Measurements from ENCODE around the gene WFDC2. TPM values are rescaled to one million over a fixed set of nuclear protein-coding genes. Genes with fewer than 3 reads are reported as not detected.

WFDC2 gene
- total and polyA plus RNA-seq, 2 of the 8 experiments (the other 6 are each of a cell fraction or from before 2014, with no cell fraction given) = 77.9 to 137 TPM

- Histone ChIP-seq H2BK120ac (replicated peaks; ENCODE audit: low read depth, low read length) (no peak overlapping the region), H3K79me2 (ENCODE audit: control insufficient read depth in 1 of 2, insufficient read depth in 2 of 2, low read length in 2 of 2) (no peaks in the 10 kb centered on the region), H3K79me1 (ENCODE audit: low read depth, low read length) (no peaks in the 10 kb centered on the region), H3K27ac (ENCODE audit: low read depth, low read length) (no peak overlapping the region), H3K4me2 (ENCODE audit: insufficient read depth in 1 of 2, low read depth in 2 of 2, low read length in 2 of 2) (no peak overlapping the region), H3K18ac (ENCODE audit: extremely low read depth, low read length) (no peak overlapping the region), H2BK12ac (ENCODE audit: low read depth, low read length) (no peak overlapping the region), H3K23ac (ENCODE audit: insufficient read length) (no peak overlapping the region), H2AK5ac (ENCODE audit: low read depth, low read length) (no peak overlapping the region), H4K91ac (replicated peaks; ENCODE audit: insufficient read length, low read length) (no peak overlapping the region), H3K4me1 (replicated peaks in 1 of 4; ENCODE audit: control insufficient read depth in 3 of 4, insufficient read depth in 4 of 4, low read length in 3 of 4) (0 out of 7 replicates have a peak, but pooled peaks cover 0 to 3% (median 0%) of the 10 kb centered on the region in 4 experiments), H3K9ac (replicated peaks in 1 of 4; ENCODE audit: extremely low read depth in 1 of 4, low read depth in 3 of 4, low read length in 3 of 4) (no peak overlapping the region), H2BK15ac (ENCODE audit: low read length) (no peak overlapping the region), H3K56ac (replicated peaks; ENCODE audit: insufficient read length, low read depth, low read length) (no peak overlapping the region), H4K20me1 (replicated peaks in 1 of 2; ENCODE audit: control insufficient read depth in 1 of 2, insufficient read depth in 2 of 2, low read length in 2 of 2) (no peaks in the 10 kb centered on the region), H3K14ac (ENCODE audit: insufficient read length) (no peak overlapping the region), H3K36me3 (ENCODE audit: control insufficient read depth in 2 of 4, insufficient read depth in 4 of 4, low read length in 3 of 4) (no peaks in the 10 kb centered on the region), H3K27me3 (replicated peaks in 1 of 4; ENCODE audit: control insufficient read depth in 3 of 4, extremely low read depth in 1 of 4, insufficient read depth in 3 of 4, low read length in 3 of 4) (no peaks in the 10 kb centered on the region), H2BK5ac (ENCODE audit: low read depth, low read length) (no peak overlapping the region), H3K4me3 (ENCODE audit: extremely low read depth in 1 of 4, insufficient read depth in 2 of 4, low read depth in 3 of 4, low read length in 4 of 4) (no peak overlapping the region), H4K5ac (ENCODE audit: insufficient read length, low read depth, low read length) (no peak overlapping the region), H4K8ac (ENCODE audit: extremely low read depth, insufficient read depth, low read length) (no peak overlapping the region), H2BK20ac (ENCODE audit: low read length) (no peak overlapping the region), H3K9me3 (ENCODE audit: insufficient read depth in 2 of 2, low read depth in 1 of 2, low read length in 1 of 2) (no peaks in the 10 kb centered on the region), H3K23me2 (ENCODE audit: low read depth, low read length) (no peaks in the 10 kb centered on the region), H2AFZ (ENCODE audit: low read length) (no peak overlapping the region), H3K4ac (replicated peaks; ENCODE audit: insufficient read length, low read depth, low read length) (no peak overlapping the region)
- DNase-seq (ENCODE audit: low read depth in 1 of 2, low spot score in 2 of 2) = no peak
- POLR2A ChIA-PET (ENCODE audit: partially characterized antibody) = interaction anchor here (0.6 kb wide), 1 partner anchor 90 kb away, joined by 3 read pairs; no protein-coding TSS in a partner anchor
- CTCF ChIA-PET (ENCODE audit: partially characterized antibody) = interaction anchor here (1.0 kb wide), 1 partner anchor 173 kb away, joined by 3 read pairs; no protein-coding TSS in a partner anchor
- no peak for FAIRE-seq
- WGBS, 2 experiments (ENCODE audit: extremely low coverage in 1 of 2, insufficient coverage in 1 of 2, insufficient read length in 1 of 2, insufficient replicate concordance in 2 of 2, low coverage in 1 of 2, low lambda C conversion rate in 2 of 2, missing lambda C conversion rate in 1 of 2) = 85% methylated on average over 1 of the region's 1 CpG; no CpG with 5 or more reads in 1 of the 2 experiments
- TF ChIP-seq MAFK (IDR thresholded peaks at IDR 0.05; ENCODE audit: low read depth, low read length) (no peak), NANOG (IDR thresholded peaks at IDR 0.05; ENCODE audit: insufficient read depth, low read depth, low read length, poor library complexity, severe bottlenecking) (no peak), SUZ12 (IDR thresholded peaks at IDR 0.05; ENCODE audit: low read length) (no peak), CHD1 (IDR thresholded peaks at IDR 0.05; ENCODE audit: low read depth, low read length) (no peak), YY1 (IDR thresholded peaks at IDR 0.05; ENCODE audit: low read depth, low read length) (no peak), POLR2AphosphoS5 (IDR thresholded peaks at IDR 0.05; ENCODE audit: low read depth, low read length) (no peak), GABPA (IDR thresholded peaks at IDR 0.05; ENCODE audit: borderline replicate concordance, insufficient read depth, low read length) (no peak), E2F6 (IDR thresholded peaks at IDR 0.05) (no peak), SRF (IDR thresholded peaks at IDR 0.05; ENCODE audit: low read depth, low read length) (no peak), NRF1 (IDR thresholded peaks at IDR 0.05; ENCODE audit: low read depth, low read length) (no peak), ATF3 (IDR thresholded peaks at IDR 0.05; ENCODE audit: insufficient read depth, low read depth, low read length) (no peak)
Measured at GRCh38 chr20:45495501-45495941, 26.0 kb downstream of the WFDC2 start.

All from H1 (cell line).